Breast epithelium (tissue), 4 donors: ENCODE data around the gene PTPN1. TPM values are rescaled to one million over a fixed set of nuclear protein-coding genes. Genes with fewer than 3 reads are reported as not detected.

Source experiments
- DNase-seq, 2 donors: peaks; one replicate each; pipeline ENCODE4 v3.0.0-alpha.2; 2019; ENCODE audit warnings: low spot score in 2 of 2
- H3K27ac ChIP-seq, 2 donors: fragments of 200-600 bp; sonication (generic) in 1 of 2; one replicate each; pipeline ENCODE4 v1.5.1; 2016 to 2019; ENCODE audit warnings: mild to moderate bottlenecking in 1 of 2
- H3K27me3 ChIP-seq, 2 donors: fragments of 200-600 bp; sonication (generic) in 1 of 2; one replicate each; pipeline versions ENCODE4 v1.5.1 to v1.6.0; 2017 to 2019; ENCODE audit warnings: control low read depth in 1 of 2, mild to moderate bottlenecking in 1 of 2
- H3K36me3 ChIP-seq: fragments of 200-600 bp; one replicate; pipeline ENCODE4 v1.5.1; 2019
- H3K4me1 ChIP-seq, 2 donors: fragments of 200-600 bp; sonication (generic); one replicate each; pipeline ENCODE4 v1.5.1; 2016 to 2019; ENCODE audit warnings: control low read depth in 1 of 2
- H3K4me3 ChIP-seq, 3 donors: fragments of 200-600 bp; sonication (generic); 1 replicate in 2 of 3; 2 replicates in 1 of 3; pipeline ENCODE4 v1.5.1; 2016 to 2019; ENCODE audit warnings: mild to moderate bottlenecking in 3 of 3, moderate library complexity in 2 of 3
- H3K9me3 ChIP-seq, 2 donors: fragments of 200-600 bp; sonication (generic) in 1 of 2; one replicate each; pipeline ENCODE4 v1.5.1; 2016 to 2019; ENCODE audit warnings: control low read depth in 1 of 2
- POLR2A ChIP-seq: fragments of 450-650 bp; IDR thresholded peaks from one replicate; pipeline ENCODE4 v1.6.1; 2016; ENCODE audit warnings: antibody characterized with exemption, mild to moderate bottlenecking, moderate library complexity
- POLR2AphosphoS5 ChIP-seq, 3 donors: sonication (generic); formaldehyde crosslinking; IDR thresholded peaks; one replicate each; pipeline ENCODE4 v1.6.1; 2017; ENCODE audit warnings: antibody characterized with exemption in 3 of 3
- intact Hi-C: fragments of 100-400 bp; cut with DNase I; formaldehyde crosslinking; loops from one replicate; pipeline ENCODE4 v1.15.1; 2023; ENCODE audit warnings: low total_unique reads
- total RNA-seq, 3 donors: library from RNA; depleted of rRNA; stranded (reverse); fragments of >200 nt; gene quantifications; one replicate each; pipeline ENCODE4 v1.1.0, GENCODE V29; 2016
- TF ChIP-seq, protein P1 (sequence below), 3 donors: fragments of 450-650 bp; IDR thresholded peaks; one replicate each; pipeline ENCODE4 v1.5.1; 2016 to 2017; ENCODE audit warnings: antibody characterized with exemption in 3 of 3, mild to moderate bottlenecking in 3 of 3, moderate library complexity in 3 of 3

PTPN1 gene
- total RNA-seq, 3 donors from 2014 or later = 23.8 to 29.2 (median 28.5) TPM

DNA sequence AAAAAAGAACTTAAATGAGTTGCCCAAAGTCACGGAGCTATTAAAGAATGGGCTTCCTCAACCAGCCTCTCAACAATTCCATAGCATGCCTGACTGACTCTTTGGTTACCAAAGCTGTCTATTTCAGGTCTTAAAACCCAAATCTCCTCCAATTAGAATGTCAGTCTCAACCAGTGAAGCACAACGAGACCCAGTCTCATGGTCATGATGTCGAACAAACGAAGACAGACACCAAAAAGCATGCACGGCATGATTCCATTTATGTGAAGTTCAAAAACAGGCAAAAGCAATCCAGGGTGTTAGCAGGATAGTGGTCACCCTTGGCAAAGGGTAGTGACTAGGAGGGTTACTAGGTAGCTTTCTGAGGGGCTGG is 16.3 kb upstream of the PTPN1 start:
- Histone ChIP-seq H3K27ac (no peak overlapping the region), H3K27me3 (no peaks in the 10 kb centered on the region), H3K4me1 (no peaks in the 10 kb centered on the region), H3K4me3 (no peak overlapping the region), H3K9me3 (no peaks in the 10 kb centered on the region), H3K36me3 (no peaks in the 10 kb centered on the region)
- TF ChIP-seq, protein P1, sequence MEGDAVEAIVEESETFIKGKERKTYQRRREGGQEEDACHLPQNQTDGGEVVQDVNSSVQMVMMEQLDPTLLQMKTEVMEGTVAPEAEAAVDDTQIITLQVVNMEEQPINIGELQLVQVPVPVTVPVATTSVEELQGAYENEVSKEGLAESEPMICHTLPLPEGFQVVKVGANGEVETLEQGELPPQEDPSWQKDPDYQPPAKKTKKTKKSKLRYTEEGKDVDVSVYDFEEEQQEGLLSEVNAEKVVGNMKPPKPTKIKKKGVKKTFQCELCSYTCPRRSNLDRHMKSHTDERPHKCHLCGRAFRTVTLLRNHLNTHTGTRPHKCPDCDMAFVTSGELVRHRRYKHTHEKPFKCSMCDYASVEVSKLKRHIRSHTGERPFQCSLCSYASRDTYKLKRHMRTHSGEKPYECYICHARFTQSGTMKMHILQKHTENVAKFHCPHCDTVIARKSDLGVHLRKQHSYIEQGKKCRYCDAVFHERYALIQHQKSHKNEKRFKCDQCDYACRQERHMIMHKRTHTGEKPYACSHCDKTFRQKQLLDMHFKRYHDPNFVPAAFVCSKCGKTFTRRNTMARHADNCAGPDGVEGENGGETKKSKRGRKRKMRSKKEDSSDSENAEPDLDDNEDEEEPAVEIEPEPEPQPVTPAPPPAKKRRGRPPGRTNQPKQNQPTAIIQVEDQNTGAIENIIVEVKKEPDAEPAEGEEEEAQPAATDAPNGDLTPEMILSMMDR (IDR thresholded peaks at IDR 0.05) = no peak
- TF ChIP-seq POLR2AphosphoS5 (IDR thresholded peaks at IDR 0.05) (no peak), POLR2A (no peak)
- intact Hi-C loops = no loop called here
- DNase-seq = no peak

DNA sequence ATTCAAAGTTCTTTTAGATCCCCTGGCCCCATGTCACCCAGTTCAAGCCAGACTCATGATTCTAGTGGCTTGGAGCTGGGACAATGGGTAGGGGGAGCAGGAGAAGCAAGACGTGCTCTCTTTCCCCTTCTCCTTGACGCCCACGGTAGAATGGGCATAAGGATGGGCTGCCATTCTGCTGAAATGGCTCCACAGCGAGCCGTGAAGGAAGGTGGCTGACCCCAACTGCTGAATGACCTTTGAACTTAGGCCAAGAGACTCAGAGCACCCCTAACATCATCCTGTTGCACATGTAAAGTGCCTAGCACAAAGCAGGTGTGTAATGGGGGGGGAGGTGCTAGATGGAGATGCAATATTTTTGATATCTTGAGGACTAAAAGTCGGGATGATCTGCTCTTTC is 15.8 kb upstream of the PTPN1 start:
- H3K9me3 ChIP-seq = no peaks in the 10 kb centered on the region
- H3K4me1 ChIP-seq = no peaks in the 10 kb centered on the region
- no peaks in the 10 kb centered on the region for H3K27me3 ChIP-seq
- intact Hi-C loops = no loop called here
- no peak overlapping the region for H3K27ac ChIP-seq
- H3K36me3 ChIP-seq = no peaks in the 10 kb centered on the region
- DNase-seq = no peak
- no peak for TF ChIP-seq POLR2A
- TF ChIP-seq, protein P1 (IDR thresholded peaks at IDR 0.05) = no peak
- TF ChIP-seq POLR2AphosphoS5 (IDR thresholded peaks at IDR 0.05) = no peak
- no peak overlapping the region for H3K4me3 ChIP-seq

DNA sequence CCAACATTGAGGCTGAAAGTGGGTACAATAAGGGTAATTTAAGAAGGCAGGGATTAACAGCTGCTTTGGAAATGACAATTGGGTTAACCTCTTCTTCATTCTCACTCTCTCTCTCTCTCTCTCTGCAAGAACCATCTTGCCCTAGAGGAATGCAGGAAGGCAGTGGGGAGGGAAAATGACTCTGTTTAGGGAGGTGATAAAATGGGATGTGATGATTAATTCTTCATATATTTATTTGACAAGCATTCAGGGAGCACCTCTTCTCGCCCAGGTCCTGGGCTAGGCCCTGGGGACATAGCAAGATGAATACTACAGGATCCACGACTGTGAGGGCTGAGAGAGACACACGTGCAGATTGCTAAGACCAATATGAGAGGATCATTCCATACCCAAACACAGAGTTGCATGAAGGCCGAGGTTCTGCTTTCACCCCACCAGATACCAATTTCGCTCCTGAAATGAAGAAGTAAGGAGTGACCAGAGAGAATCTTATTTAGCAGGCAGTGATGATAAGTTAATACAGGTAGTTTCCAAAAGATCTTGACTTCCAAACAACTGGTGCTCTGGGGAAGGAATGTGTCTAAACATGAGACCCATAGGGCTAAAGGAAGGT is 13.3 kb upstream of the PTPN1 start:
- Histone ChIP-seq H3K27ac (no peak overlapping the region), H3K27me3 (no peaks in the 10 kb centered on the region), H3K9me3 (no peaks in the 10 kb centered on the region), H3K4me3 (no peak overlapping the region), H3K36me3 (no peaks in the 10 kb centered on the region), H3K4me1 (no peaks in the 10 kb centered on the region)
- TF ChIP-seq POLR2A (no peak), POLR2AphosphoS5 (IDR thresholded peaks at IDR 0.05) (no peak)
- TF ChIP-seq, protein P1 (IDR thresholded peaks at IDR 0.05) = no peak
- intact Hi-C loops = no loop called here
- no peak for DNase-seq

DNA sequence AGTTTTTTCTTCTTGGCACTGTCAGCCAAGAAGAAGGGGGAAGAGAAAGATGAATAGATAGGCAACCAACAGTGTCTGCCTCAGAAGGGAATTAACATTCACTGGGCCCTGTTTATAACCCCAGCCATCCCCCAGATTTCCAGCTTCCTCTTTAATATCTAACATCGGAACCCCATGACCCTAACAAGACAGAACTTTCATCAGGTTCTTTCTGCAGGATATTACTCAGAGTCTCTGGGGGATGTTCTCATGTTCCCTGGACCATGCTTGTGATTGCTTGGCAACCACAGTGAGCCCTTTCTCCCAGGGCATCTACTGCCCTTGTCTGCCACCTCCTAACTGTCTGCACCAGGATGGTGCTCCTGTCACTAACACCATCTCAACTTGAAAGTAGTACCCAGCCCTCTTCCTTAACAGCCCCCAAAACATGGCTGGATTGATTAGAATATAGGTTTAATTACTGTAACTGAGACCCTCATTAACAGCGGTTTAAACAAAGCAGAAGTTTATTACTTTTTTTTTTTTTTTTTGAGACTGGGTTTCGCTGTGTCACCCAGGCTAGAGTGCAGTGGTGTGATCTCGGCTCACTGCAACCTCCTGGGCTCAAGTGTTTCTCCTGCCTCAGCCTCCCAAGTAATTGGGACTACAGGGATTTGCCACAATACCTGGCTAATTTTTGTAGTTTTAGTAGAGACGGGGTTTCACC is 12.0 kb upstream of the PTPN1 start:
- H3K36me3 ChIP-seq = no peaks in the 10 kb centered on the region
- intact Hi-C loops = no loop called here
- TF ChIP-seq POLR2AphosphoS5 (IDR thresholded peaks at IDR 0.05) (no peak), POLR2A (no peak)
- TF ChIP-seq, protein P1 (IDR thresholded peaks at IDR 0.05) = no peak
- no peak overlapping the region for H3K4me3 ChIP-seq
- H3K9me3 ChIP-seq = no peaks in the 10 kb centered on the region
- no peaks in the 10 kb centered on the region for H3K27me3 ChIP-seq
- DNase-seq = no peak
- H3K4me1 ChIP-seq = peaks cover 0 to 2% of the 10 kb centered on the region in 2 donors
- H3K27ac ChIP-seq = no peak overlapping the region

DNA sequence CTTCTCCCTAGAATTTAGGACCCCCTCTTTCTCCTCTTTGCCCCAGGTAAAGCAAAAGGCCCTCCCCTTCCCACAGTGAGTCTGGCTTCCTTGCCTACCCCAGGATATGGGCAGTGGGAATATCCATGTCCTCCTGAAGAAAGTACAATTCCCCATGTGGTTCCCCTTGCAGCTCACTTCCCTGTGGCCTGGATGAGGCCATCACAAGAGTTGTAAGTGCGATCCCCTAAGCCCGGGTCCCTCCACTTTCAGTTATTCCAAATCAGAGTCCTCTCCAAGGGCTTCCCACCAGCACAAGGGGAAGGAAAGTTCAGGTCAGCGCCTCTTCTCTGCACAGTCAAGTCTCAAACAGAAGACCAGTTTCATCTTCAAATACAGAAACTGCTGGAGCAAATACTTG is 10.2 kb upstream of the PTPN1 start:
- H3K4me3 ChIP-seq = no peak overlapping the region
- no peaks in the 10 kb centered on the region for H3K36me3 ChIP-seq
- TF ChIP-seq POLR2A (no peak), POLR2AphosphoS5 (IDR thresholded peaks at IDR 0.05) (no peak)
- TF ChIP-seq, protein P1 (IDR thresholded peaks at IDR 0.05) = no peak
- no peaks in the 10 kb centered on the region for H3K27me3 ChIP-seq
- H3K4me1 ChIP-seq = peaks cover 0 to 2% of the 10 kb centered on the region in 2 donors
- H3K27ac ChIP-seq = no peak overlapping the region
- H3K9me3 ChIP-seq = no peaks in the 10 kb centered on the region
- intact Hi-C loops = no loop called here
- DNase-seq = no peak
